Stimulated activated naive CD8-positive, alpha-beta T cell treated with anti-CD3 and anti-CD28 coated beads, Interleukin-15, amount 100 ng/mL, for 72 hours (primary cell): Measurements from ENCODE around the gene IGF2R.

Experiments
- ATAC-seq: fragments of 150-1000 bp; cut with Tn5 transposase; 2 replicates; pipeline ENCODE4 v1.10.0; 2021; ENCODE audit warnings: mild to moderate bottlenecking, moderate library complexity
- DNase-seq, 2 donors: peaks; one replicate each; pipeline ENCODE4 v3.0.0; 2021 to 2022
- H3K27ac Mint-ChIP-seq, 2 donors: one replicate each; pipeline ENCODE4 v1.8.0; 2022; ENCODE audit warnings: mild to moderate bottlenecking in 2 of 2, mixed read lengths in 2 of 2, moderate library complexity in 2 of 2
- H3K27me3 Mint-ChIP-seq: one replicate; pipeline ENCODE4 v1.8.0; 2022; ENCODE audit warnings: mixed read lengths
- H3K4me1 Mint-ChIP-seq: one replicate; pipeline ENCODE4 v1.8.0; 2022; ENCODE audit warnings: mild to moderate bottlenecking, mixed read lengths
- H3K4me3 Mint-ChIP-seq, 2 donors: one replicate each; pipeline ENCODE4 v1.8.0; 2022; ENCODE audit warnings: mild to moderate bottlenecking in 2 of 2, mixed read lengths in 2 of 2, moderate library complexity in 1 of 2
- H3K9me3 Mint-ChIP-seq, 2 donors: one replicate each; pipeline ENCODE4 v1.8.0; 2022; ENCODE audit warnings: mixed read lengths in 2 of 2

The IGF2R gene

GRCh38 chr6:160049346-160049745 lies 80.5 kb downstream of the IGF2R start:
- no peak for ATAC-seq
- Mint-ChIP-seq H3K9me3 (no peaks in the 10 kb centered on the region), H3K27ac (no peak overlapping the region), H3K4me1 (peaks cover 20% of the 10 kb centered on the region), H3K4me3 (no peak overlapping the region), H3K27me3 (no peaks in the 10 kb centered on the region)
- DNase-seq = no peak

GRCh38 chr6:160050022-160050421 lies 81.1 kb downstream of the IGF2R start:
- ATAC-seq (no peak), DNase-seq (no peak)
- Mint-ChIP-seq H3K4me1 (peaks cover 23% of the 10 kb centered on the region), H3K9me3 (no peaks in the 10 kb centered on the region), H3K27me3 (no peaks in the 10 kb centered on the region), H3K4me3 (no peak overlapping the region), H3K27ac (no peak overlapping the region)

GRCh38 chr6:160051390-160051789 lies 82.5 kb downstream of the IGF2R start:
- ATAC-seq (no peak), DNase-seq (no peak)
- Mint-ChIP-seq H3K27me3 (no peaks in the 10 kb centered on the region), H3K4me1 (peaks cover 26% of the 10 kb centered on the region), H3K27ac (no peak overlapping the region), H3K4me3 (no peak overlapping the region), H3K9me3 (no peaks in the 10 kb centered on the region)

- Mint-ChIP-seq H3K27me3 (no peaks in the 10 kb centered on the region), H3K27ac (peak overlapping the region; percentile 30 to 65), H3K9me3 (no peaks in the 10 kb centered on the region), H3K4me3 (no peak overlapping the region), H3K4me1 (peaks cover 32% of the 10 kb centered on the region)
- ATAC-seq (no peak), DNase-seq (no peak)
Measured at GRCh38 chr6:160054271-160054670, 85.4 kb downstream of the IGF2R start.

GRCh38 chr6:160054913-160055312 lies 86.0 kb downstream of the IGF2R start:
- H3K4me1 Mint-ChIP-seq = peaks cover 27% of the 10 kb centered on the region
- no peak overlapping the region for H3K27ac Mint-ChIP-seq
- H3K9me3 Mint-ChIP-seq = no peaks in the 10 kb centered on the region
- H3K27me3 Mint-ChIP-seq = no peaks in the 10 kb centered on the region
- ATAC-seq = no peak
- no peak overlapping the region for H3K4me3 Mint-ChIP-seq
- DNase-seq = no peak

GRCh38 chr6:160055378-160055777 lies 86.5 kb downstream of the IGF2R start:
- H3K27me3 Mint-ChIP-seq = no peaks in the 10 kb centered on the region
- no peaks in the 10 kb centered on the region for H3K9me3 Mint-ChIP-seq
- no peak overlapping the region for H3K27ac Mint-ChIP-seq
- peaks cover 24% of the 10 kb centered on the region for H3K4me1 Mint-ChIP-seq
- no peak overlapping the region for H3K4me3 Mint-ChIP-seq
- DNase-seq (no peak), ATAC-seq (no peak)

- Mint-ChIP-seq H3K4me3 (no peak overlapping the region), H3K27ac (no peak overlapping the region), H3K4me1 (peaks cover 20% of the 10 kb centered on the region), H3K9me3 (no peaks in the 10 kb centered on the region), H3K27me3 (no peaks in the 10 kb centered on the region)
- no peak for DNase-seq
- no peak for ATAC-seq
Measured at GRCh38 chr6:160055813-160056212, 86.9 kb downstream of the IGF2R start.

- H3K4me1 Mint-ChIP-seq = peaks cover 12% of the 10 kb centered on the region
- ATAC-seq = peak; percentile 53
- no peaks in the 10 kb centered on the region for H3K27me3 Mint-ChIP-seq
- H3K27ac Mint-ChIP-seq = peak overlapping the region; percentile 72
- no peak for DNase-seq
- H3K9me3 Mint-ChIP-seq = no peaks in the 10 kb centered on the region
- H3K4me3 Mint-ChIP-seq = no peak overlapping the region
Measured at GRCh38 chr6:160057080-160057479, 88.2 kb downstream of the IGF2R start.

- no peak overlapping the region for H3K4me3 Mint-ChIP-seq
- H3K4me1 Mint-ChIP-seq = peaks cover 12% of the 10 kb centered on the region
- H3K27ac Mint-ChIP-seq = no peak overlapping the region
- no peaks in the 10 kb centered on the region for H3K9me3 Mint-ChIP-seq
- DNase-seq (no peak), ATAC-seq (no peak)
- H3K27me3 Mint-ChIP-seq = no peaks in the 10 kb centered on the region
Measured at GRCh38 chr6:160058603-160059215, 89.8 kb downstream of the IGF2R start.

- DNase-seq (no peak), ATAC-seq (no peak)
- no peaks in the 10 kb centered on the region for H3K27me3 Mint-ChIP-seq
- H3K27ac Mint-ChIP-seq = no peak overlapping the region
- no peaks in the 10 kb centered on the region for H3K9me3 Mint-ChIP-seq
- no peak overlapping the region for H3K4me3 Mint-ChIP-seq
- peaks cover 7% of the 10 kb centered on the region for H3K4me1 Mint-ChIP-seq
Measured at GRCh38 chr6:160060221-160060620, 91.3 kb downstream of the IGF2R start.

- no peak overlapping the region for H3K27ac Mint-ChIP-seq
- no peak for ATAC-seq
- peaks cover 6% of the 10 kb centered on the region for H3K4me1 Mint-ChIP-seq
- DNase-seq = no peak
- H3K9me3 Mint-ChIP-seq = no peaks in the 10 kb centered on the region
- no peaks in the 10 kb centered on the region for H3K27me3 Mint-ChIP-seq
- no peak overlapping the region for H3K4me3 Mint-ChIP-seq
Measured at GRCh38 chr6:160060920-160061447, 92.1 kb downstream of the IGF2R start.

- Mint-ChIP-seq H3K4me3 (no peak overlapping the region), H3K27me3 (no peaks in the 10 kb centered on the region), H3K9me3 (no peaks in the 10 kb centered on the region), H3K4me1 (peaks cover 24% of the 10 kb centered on the region), H3K27ac (no peak overlapping the region)
- ATAC-seq = no peak
- no peak for DNase-seq
Measured at GRCh38 chr6:160063771-160064413, 95.0 kb downstream of the IGF2R start.

GRCh38 chr6:160065200-160065599 lies 96.3 kb downstream of the IGF2R start:
- H3K9me3 Mint-ChIP-seq = no peaks in the 10 kb centered on the region
- no peak overlapping the region for H3K4me3 Mint-ChIP-seq
- DNase-seq (no peak), ATAC-seq (no peak)
- no peak overlapping the region for H3K27ac Mint-ChIP-seq
- no peaks in the 10 kb centered on the region for H3K27me3 Mint-ChIP-seq
- H3K4me1 Mint-ChIP-seq = peaks cover 37% of the 10 kb centered on the region

- Mint-ChIP-seq H3K4me3 (no peak overlapping the region), H3K4me1 (peaks cover 45% of the 10 kb centered on the region), H3K27ac (no peak overlapping the region), H3K9me3 (no peaks in the 10 kb centered on the region), H3K27me3 (no peaks in the 10 kb centered on the region)
- DNase-seq = no peak
- no peak for ATAC-seq
Measured at GRCh38 chr6:160067564-160067963, 98.7 kb downstream of the IGF2R start.

GRCh38 chr6:160068346-160068745 lies 99.5 kb downstream of the IGF2R start:
- no peaks in the 10 kb centered on the region for H3K9me3 Mint-ChIP-seq
- no peaks in the 10 kb centered on the region for H3K27me3 Mint-ChIP-seq
- DNase-seq (no peak), ATAC-seq (peak; percentile 42)
- no peak overlapping the region for H3K27ac Mint-ChIP-seq
- H3K4me3 Mint-ChIP-seq = peak overlapping the region; percentile 3 to 42
- H3K4me1 Mint-ChIP-seq = peaks cover 45% of the 10 kb centered on the region

- peak; percentile 10 to 42 for DNase-seq
- Mint-ChIP-seq H3K9me3 (no peaks in the 10 kb centered on the region), H3K4me3 (no peak overlapping the region), H3K27me3 (no peaks in the 10 kb centered on the region), H3K27ac (peak overlapping the region; percentile 43 to 52), H3K4me1 (peaks cover 45% of the 10 kb centered on the region)
- peak; percentile 82 for ATAC-seq
Measured at GRCh38 chr6:160069050-160069454, 100.2 kb downstream of the IGF2R start.
